ENCODE data around the gene SASS6. TPM values are rescaled to one million over a fixed set of nuclear protein-coding genes. Genes with fewer than 3 reads are reported as not detected.

Gene SASS6
- total RNA-seq, 1 donor from 2014 or later, result 15.2 TPM

DNA sequence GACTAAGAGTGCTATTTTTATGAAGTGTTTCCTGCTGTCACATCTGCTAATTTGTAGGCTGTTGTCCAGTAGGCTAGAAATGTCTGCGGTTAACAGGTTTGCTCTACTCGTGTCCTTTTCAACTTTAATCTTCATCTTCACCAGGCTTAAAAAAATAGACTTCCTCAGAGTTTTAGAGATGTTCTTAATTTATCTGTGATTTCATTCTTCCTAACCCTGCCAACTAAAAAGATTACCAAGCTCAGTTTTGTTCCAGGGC, 66.8 kb downstream of the SASS6 start:
- Mint-ChIP-seq H3K27ac (ENCODE audit: unreplicated experiment) (no peak overlapping the region), H3K4me3 (no peak overlapping the region), H3K27me3 (ENCODE audit: low read depth) (no peaks in the 10 kb centered on the region), H3K9me3 (no peaks in the 10 kb centered on the region), H3K4me1 (no peaks in the 10 kb centered on the region), H3K36me3 (ENCODE audit: low read depth) (peaks cover 26% of the 10 kb centered on the region)
- no peak for DNase-seq (ENCODE audit: low read depth, low spot score)
- no peak for TF ChIP-seq CTCF (conservative IDR thresholded peaks at IDR 0.05)

DNA sequence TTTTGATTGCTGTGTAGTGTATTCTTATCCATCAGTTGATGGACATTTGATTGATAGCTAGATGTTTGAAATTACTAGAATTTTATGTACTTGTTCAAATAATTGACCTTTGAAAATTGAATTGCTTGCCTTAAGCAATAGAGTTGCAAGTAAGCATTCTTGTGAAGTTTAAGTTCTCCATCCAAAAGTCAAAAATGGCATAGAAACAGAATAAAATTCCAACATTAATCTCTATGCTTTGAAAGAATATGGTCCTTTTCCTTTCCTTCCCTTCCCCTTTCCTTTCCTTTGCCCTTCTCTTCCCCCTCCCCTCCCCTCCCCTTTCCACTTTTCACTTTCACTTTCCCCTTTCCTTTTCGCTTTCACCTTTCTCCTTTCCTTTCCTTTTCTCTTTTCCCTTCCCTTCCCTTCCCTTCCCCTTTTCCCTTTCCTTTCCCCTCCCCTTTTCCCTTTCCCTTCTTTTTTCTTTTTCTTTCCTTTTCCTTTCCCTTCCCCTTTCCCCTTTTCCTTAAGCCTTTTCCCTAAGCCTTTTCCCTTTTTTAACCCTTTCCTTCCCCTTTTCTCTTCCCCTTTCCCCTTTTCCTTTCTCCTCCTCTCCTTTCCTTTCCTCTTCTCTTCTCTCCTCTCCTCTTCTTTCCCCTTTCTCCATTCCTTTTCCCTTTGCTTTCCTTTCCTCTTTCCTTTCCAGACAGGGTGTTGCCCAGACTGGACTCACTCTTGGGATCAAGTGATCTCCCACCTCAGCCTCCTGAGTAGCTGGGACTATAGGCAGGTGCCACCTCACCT, 67.4 kb downstream of the SASS6 start:
- Mint-ChIP-seq H3K27ac (ENCODE audit: unreplicated experiment) (no peak overlapping the region), H3K9me3 (no peaks in the 10 kb centered on the region), H3K4me1 (no peaks in the 10 kb centered on the region), H3K36me3 (ENCODE audit: low read depth) (peaks cover 26% of the 10 kb centered on the region), H3K27me3 (ENCODE audit: low read depth) (no peaks in the 10 kb centered on the region), H3K4me3 (no peak overlapping the region)
- no peak for DNase-seq (ENCODE audit: low read depth, low spot score)
- no peak for TF ChIP-seq CTCF (conservative IDR thresholded peaks at IDR 0.05)

- no peak for TF ChIP-seq CTCF (conservative IDR thresholded peaks at IDR 0.05)
- Mint-ChIP-seq H3K9me3 (no peaks in the 10 kb centered on the region), H3K4me1 (no peaks in the 10 kb centered on the region), H3K27ac (ENCODE audit: unreplicated experiment) (no peak overlapping the region), H3K36me3 (ENCODE audit: low read depth) (peaks cover 10% of the 10 kb centered on the region), H3K27me3 (ENCODE audit: low read depth) (no peaks in the 10 kb centered on the region), H3K4me3 (no peak overlapping the region)
- DNase-seq (ENCODE audit: low read depth, low spot score), result no peak
Observed at GRCh38 chr1:100061681-100062080, 71.0 kb downstream of the SASS6 start.

DNA sequence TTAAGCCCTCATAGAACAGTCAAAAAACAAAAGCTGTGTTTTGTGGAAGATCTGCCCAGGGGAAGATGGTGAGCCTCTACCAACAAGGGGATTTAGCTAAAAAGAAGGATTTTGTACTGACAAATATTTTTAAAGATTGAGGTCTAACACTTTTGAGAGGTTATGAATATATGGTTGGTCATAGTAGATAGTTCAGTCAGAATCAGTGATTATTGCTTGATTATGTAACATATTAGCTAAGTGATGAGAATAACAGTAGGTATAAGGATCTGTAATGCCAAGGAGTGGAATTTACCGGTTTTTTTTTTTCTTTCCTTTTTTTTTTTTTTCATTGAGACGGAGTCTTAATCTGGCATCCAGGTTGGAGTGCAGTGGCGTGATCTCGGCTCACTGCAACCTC, 79.0 kb downstream of the SASS6 start:
- H3K9me3 Mint-ChIP-seq, result no peaks in the 10 kb centered on the region
- H3K27me3 Mint-ChIP-seq (ENCODE audit: low read depth), result no peaks in the 10 kb centered on the region
- H3K27ac Mint-ChIP-seq (ENCODE audit: unreplicated experiment), result no peak overlapping the region
- no peak overlapping the region for H3K4me3 Mint-ChIP-seq
- peaks cover 19% of the 10 kb centered on the region for H3K4me1 Mint-ChIP-seq
- no peak for TF ChIP-seq CTCF (conservative IDR thresholded peaks at IDR 0.05)
- no peaks in the 10 kb centered on the region for H3K36me3 Mint-ChIP-seq (ENCODE audit: low read depth)
- no peak for DNase-seq (ENCODE audit: low read depth, low spot score)

DNA sequence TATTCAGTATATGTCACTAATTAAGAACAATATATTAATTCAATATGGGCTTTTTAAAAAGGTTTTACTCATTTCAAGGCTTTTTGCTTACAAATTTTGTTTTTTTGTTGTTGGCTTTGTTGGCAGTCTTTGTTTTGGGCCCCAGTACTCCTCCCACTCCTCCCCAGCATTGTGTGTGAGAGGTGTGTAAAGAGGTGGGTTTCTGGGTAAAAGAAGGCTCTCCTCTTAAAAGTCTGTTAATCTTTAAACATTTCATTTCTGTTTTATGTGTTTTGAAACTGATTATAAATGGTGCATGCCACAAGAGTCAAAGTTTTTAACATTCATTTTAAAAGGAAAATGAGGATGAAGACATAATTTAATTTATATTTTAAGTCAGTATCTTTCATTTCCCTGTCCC, 79.6 kb downstream of the SASS6 start:
- H3K36me3 Mint-ChIP-seq (ENCODE audit: low read depth), result no peaks in the 10 kb centered on the region

More for the DNA sequence above, 79.6 kb downstream of the SASS6 start:
- DNase-seq (ENCODE audit: low read depth, low spot score), result no peak
- H3K9me3 Mint-ChIP-seq, result no peaks in the 10 kb centered on the region
- peaks cover 24% of the 10 kb centered on the region for H3K4me1 Mint-ChIP-seq
- H3K27ac Mint-ChIP-seq (ENCODE audit: unreplicated experiment), result no peak overlapping the region
- no peaks in the 10 kb centered on the region for H3K27me3 Mint-ChIP-seq (ENCODE audit: low read depth)
- no peak for TF ChIP-seq CTCF (conservative IDR thresholded peaks at IDR 0.05)
- no peak overlapping the region for H3K4me3 Mint-ChIP-seq
